Measurements from ENCODE around the gene CFAP97. TPM values are rescaled to one million over a fixed set of nuclear protein-coding genes. Genes with fewer than 3 reads are reported as not detected.

The CFAP97 gene
- total and polyA plus RNA-seq, 9 of the 15 experiments (the other 6 are each of a cell fraction or from before 2014, with no cell fraction given) = 17.3 to 57.8 (median 44.4) TPM

DNA sequence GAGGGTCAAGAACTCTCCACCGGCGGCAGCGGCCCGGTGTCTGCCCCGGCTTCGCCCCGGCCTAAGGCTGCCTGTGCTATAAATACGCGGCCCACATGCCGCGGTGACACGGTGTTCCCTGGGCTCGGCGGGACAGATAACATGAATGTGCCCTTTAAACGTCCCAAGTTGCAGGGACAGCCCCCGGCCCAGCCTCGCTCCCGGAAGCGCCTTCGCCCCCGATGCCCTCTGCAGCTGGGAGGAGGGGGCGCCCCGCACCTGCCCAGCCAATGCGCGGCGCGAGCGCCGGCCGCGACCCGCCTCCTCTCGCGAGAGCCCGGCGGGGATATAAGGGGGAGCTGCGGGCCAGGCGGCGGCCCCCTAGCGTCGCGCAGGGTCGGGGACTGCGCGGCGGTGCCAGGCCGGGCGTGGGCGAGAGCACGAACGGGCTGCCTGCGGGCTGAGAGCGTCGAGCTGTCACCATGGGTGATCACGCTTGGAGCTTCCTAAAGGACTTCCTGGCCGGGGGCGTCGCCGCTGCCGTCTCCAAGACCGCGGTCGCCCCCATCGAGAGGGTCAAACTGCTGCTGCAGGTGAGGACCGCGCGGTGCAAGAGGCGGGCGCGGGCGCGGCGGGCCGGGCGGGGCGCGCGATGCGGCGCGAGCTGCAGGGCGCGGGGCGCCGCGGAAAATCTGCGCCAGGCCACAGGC lies 60.7 kb downstream of the CFAP97 start, which contains the start of gene SLC25A4 (continued):
- TF ChIP-seq, protein P1, sequence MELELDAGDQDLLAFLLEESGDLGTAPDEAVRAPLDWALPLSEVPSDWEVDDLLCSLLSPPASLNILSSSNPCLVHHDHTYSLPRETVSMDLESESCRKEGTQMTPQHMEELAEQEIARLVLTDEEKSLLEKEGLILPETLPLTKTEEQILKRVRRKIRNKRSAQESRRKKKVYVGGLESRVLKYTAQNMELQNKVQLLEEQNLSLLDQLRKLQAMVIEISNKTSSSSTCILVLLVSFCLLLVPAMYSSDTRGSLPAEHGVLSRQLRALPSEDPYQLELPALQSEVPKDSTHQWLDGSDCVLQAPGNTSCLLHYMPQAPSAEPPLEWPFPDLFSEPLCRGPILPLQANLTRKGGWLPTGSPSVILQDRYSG (tag; conservative IDR thresholded peaks at IDR 0.05; ENCODE audit: low read depth) = peak; percentile 36; the same call in 1 of the 2 replicates
- no peak for TF ChIP-seq ZNF311 (CRISPR knock-in tag; IDR thresholded peaks at IDR 0.05)
- no peak for TF ChIP-seq KHSRP (IDR thresholded peaks at IDR 0.05)
- no peak for TF ChIP-seq TAF15 (IDR thresholded peaks at IDR 0.05; ENCODE audit: low read depth, low read length)
- TF ChIP-seq RFX7 (CRISPR knock-in tag; IDR thresholded peaks at IDR 0.05) = no peak
- TF ChIP-seq BMI1 (IDR thresholded peaks at IDR 0.05; ENCODE audit: low read length) = no peak
- TF ChIP-seq ZC3H4 (CRISPR knock-in tag; IDR thresholded peaks at IDR 0.05; ENCODE audit: borderline replicate concordance) = no peak
- TF ChIP-seq, protein P2, sequence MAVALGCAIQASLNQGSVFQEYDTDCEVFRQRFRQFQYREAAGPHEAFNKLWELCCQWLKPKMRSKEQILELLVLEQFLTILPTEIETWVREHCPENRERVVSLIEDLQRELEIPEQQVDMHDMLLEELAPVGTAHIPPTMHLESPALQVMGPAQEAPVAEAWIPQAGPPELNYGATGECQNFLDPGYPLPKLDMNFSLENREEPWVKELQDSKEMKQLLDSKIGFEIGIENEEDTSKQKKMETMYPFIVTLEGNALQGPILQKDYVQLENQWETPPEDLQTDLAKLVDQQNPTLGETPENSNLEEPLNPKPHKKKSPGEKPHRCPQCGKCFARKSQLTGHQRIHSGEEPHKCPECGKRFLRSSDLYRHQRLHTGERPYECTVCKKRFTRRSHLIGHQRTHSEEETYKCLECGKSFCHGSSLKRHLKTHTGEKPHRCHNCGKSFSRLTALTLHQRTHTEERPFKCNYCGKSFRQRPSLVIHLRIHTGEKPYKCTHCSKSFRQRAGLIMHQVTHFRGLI (CRISPR knock-in tag; IDR thresholded peaks at IDR 0.05) = no peak
- no peak for TF ChIP-seq ZNF133 (CRISPR knock-in tag; IDR thresholded peaks at IDR 0.05)
- no peak for TF ChIP-seq PRPF4 (IDR thresholded peaks at IDR 0.05; ENCODE audit: insufficient read depth, low read depth, low read length, poor library complexity, severe bottlenecking)
- TF ChIP-seq PTTG1 (tag; IDR thresholded peaks at IDR 0.05; ENCODE audit: low read depth) = no peak
- TF ChIP-seq NCOA6 (IDR thresholded peaks at IDR 0.05) = no peak
- TF ChIP-seq ATF4 (CRISPR knock-in tag; IDR thresholded peaks at IDR 0.05) = no peak
- no peak for TF ChIP-seq ZNF707 (CRISPR knock-in tag; conservative IDR thresholded peaks at IDR 0.05)
- TF ChIP-seq, protein P3, sequence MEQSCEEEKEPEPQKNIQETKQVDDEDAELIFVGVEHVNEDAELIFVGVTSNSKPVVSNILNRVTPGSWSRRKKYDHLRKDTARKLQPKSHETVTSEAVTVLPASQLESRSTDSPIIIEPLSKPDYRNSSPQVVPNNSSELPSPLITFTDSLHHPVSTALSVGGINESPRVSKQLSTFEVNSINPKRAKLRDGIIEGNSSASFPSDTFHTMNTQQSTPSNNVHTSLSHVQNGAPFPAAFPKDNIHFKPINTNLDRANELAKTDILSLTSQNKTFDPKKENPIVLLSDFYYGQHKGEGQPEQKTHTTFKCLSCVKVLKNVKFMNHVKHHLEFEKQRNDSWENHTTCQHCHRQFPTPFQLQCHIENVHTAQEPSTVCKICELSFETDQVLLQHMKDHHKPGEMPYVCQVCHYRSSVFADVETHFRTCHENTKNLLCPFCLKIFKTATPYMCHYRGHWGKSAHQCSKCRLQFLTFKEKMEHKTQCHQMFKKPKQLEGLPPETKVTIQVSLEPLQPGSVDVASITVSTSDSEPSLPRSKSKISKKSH (CRISPR knock-in tag; IDR thresholded peaks at IDR 0.05) = no peak
- peak; percentile 73 for TF ChIP-seq POLR2H (tag; IDR thresholded peaks at IDR 0.05; ENCODE audit: low read depth)
- no peak for TF ChIP-seq ZNF384 (IDR thresholded peaks at IDR 0.05; ENCODE audit: low read depth, low read length)
- peak; percentile 65; the same call in 1 of the 2 replicates for TF ChIP-seq CBX1 (IDR thresholded peaks at IDR 0.05; ENCODE audit: low read depth)
- no peak for TF ChIP-seq NCOA2 (IDR thresholded peaks at IDR 0.05; ENCODE audit: partially characterized antibody in 2 of 2)
- TF ChIP-seq UBTF (IDR thresholded peaks at IDR 0.05; ENCODE audit: borderline replicate concordance in 1 of 2, low read depth in 2 of 2, low read length in 2 of 2) = 0 out of 4 replicates have a peak, but pooled peaks of 1 of the 2 experiments have one; percentile 8
